HG03342 (cell line): ENCODE measurements around the gene MMP25.
"Not testable (repeated sequence)": the region's sequence is repeated elsewhere in the genome, so short reads cannot be mapped to it uniquely, and the experiment has no call there.

Experiments used
- ATAC-seq: cut with Tn5 transposase; IDR thresholded peaks from one replicate; pipeline ENCODE4 v1.9.1; 2021; ENCODE audit warnings: mild to moderate bottlenecking, moderate library complexity; ENCODE audit not compliant: unreplicated experiment

MMP25 gene

GRCh38 chr16:3054965-3055733 lies 8.8 kb downstream of the MMP25 start:
- ATAC-seq = no peak

- not testable (repeated sequence) for ATAC-seq
Measured at GRCh38 chr16:3055734-3056115, 9.4 kb downstream of the MMP25 start.

- ATAC-seq = no peak
Measured at GRCh38 chr16:3056336-3057180, 10.2 kb downstream of the MMP25 start.

GRCh38 chr16:3057181-3058138 lies 11.1 kb downstream of the MMP25 start:
- ATAC-seq = no peak

- peak; percentile 21 for ATAC-seq
Measured at GRCh38 chr16:3058139-3059030, 12.0 kb downstream of the MMP25 start.

- peak; percentile 71 for ATAC-seq
Measured at GRCh38 chr16:3059041-3059722, 12.8 kb downstream of the MMP25 start.

- ATAC-seq = no peak
Measured at GRCh38 chr16:3059723-3060242, 13.4 kb downstream of the MMP25 start.

- no peak for ATAC-seq
Measured at GRCh38 chr16:3060339-3061127, 14.2 kb downstream of the MMP25 start.

- no peak for ATAC-seq
Measured at GRCh38 chr16:3062553-3062952, 16.2 kb downstream of the MMP25 start.

GRCh38 chr16:3063625-3064386 lies 17.4 kb downstream of the MMP25 start:
- ATAC-seq = no peak

GRCh38 chr16:3065069-3065741 lies 18.8 kb downstream of the MMP25 start, which contains the start of gene IL32:
Gene IL32, plus strand, starts transcription at chr16:3065640. Its CDS starts 172 bp downstream, at chr16:3065812.
- no peak for ATAC-seq

GRCh38 chr16:3065742-3066439 lies 19.5 kb downstream of the MMP25 start:
- ATAC-seq = no peak

GRCh38 chr16:3066440-3066748 lies 20.0 kb downstream of the MMP25 start:
- ATAC-seq = no peak

GRCh38 chr16:3068487-3068886 lies 22.1 kb downstream of the MMP25 start:
- ATAC-seq = no peak

GRCh38 chr16:3069146-3069545 lies 22.8 kb downstream of the MMP25 start:
- ATAC-seq = not testable (repeated sequence)

- no peak for ATAC-seq
Measured at GRCh38 chr16:3070608-3071111, 24.3 kb downstream of the MMP25 start.
